H1 (cell line): ENCODE results near the gene B9D1. TPM values are rescaled to one million over a fixed set of nuclear protein-coding genes. Genes with fewer than 3 reads are reported as not detected.
"Not testable (repeated sequence)": the region's sequence is repeated elsewhere in the genome, so short reads cannot be mapped to it uniquely, and the experiment has no call there.

ENCODE experiments used
- CTCF ChIA-PET: fragments of 300-600 bp; sonication (Branson Sonifier 250); formaldehyde crosslinking; loops from one replicate; lab custom pipeline; 2021; ENCODE audit not compliant: partially characterized antibody; lab: Charles Lee
- POLR2A ChIA-PET: fragments of 300-600 bp; sonication (Branson Sonifier 250); formaldehyde crosslinking; loops from one replicate; lab custom pipeline; 2021; ENCODE audit warnings: inconsistent platforms; ENCODE audit not compliant: partially characterized antibody; lab: Charles Lee
- DNase-seq, 2 experiments: peaks; one replicate each; pipeline versions ENCODE4 v3.0.0 to v3.0.0-alpha.2; 2010 to 2022; ENCODE audit warnings: low spot score in 2 of 2, low read depth in 1 of 2, mixed read lengths in 1 of 2
- FAIRE-seq: peaks from 2 replicates; lab custom pipeline; 2011; peaks lifted over from hg19 to GRCh38; lab: Jason Lieb, UNC
- H2AFZ ChIP-seq: 2 replicates; pipeline ENCODE4 v1.8.1; 2012; ENCODE audit warnings: low read length, inconsistent platforms
- H2AK5ac ChIP-seq: 2 replicates; pipeline ENCODE4 v1.6.1; 2013; ENCODE audit warnings: low read depth, low read length
- H2BK120ac ChIP-seq: replicated peaks from 2 replicates; pipeline ENCODE3; 2013; ENCODE audit warnings: low read depth, low read length, inconsistent platforms
- H2BK12ac ChIP-seq: 2 replicates; pipeline ENCODE4 v1.6.1; 2013; ENCODE audit warnings: low read depth, low read length
- H2BK15ac ChIP-seq: 2 replicates; pipeline ENCODE4 v1.6.1; 2013; ENCODE audit warnings: low read length
- H2BK20ac ChIP-seq: 2 replicates; pipeline ENCODE4 v1.6.1; 2013; ENCODE audit warnings: low read length
- H2BK5ac ChIP-seq: 2 replicates; pipeline ENCODE4 v1.6.1; 2013; ENCODE audit warnings: low read depth, low read length
- H3K14ac ChIP-seq: 2 replicates; pipeline ENCODE4 v1.6.1; 2013; ENCODE audit warnings: inconsistent platforms; ENCODE audit not compliant: insufficient read length
- H3K18ac ChIP-seq: 2 replicates; pipeline ENCODE4 v1.6.1; 2013; ENCODE audit warnings: low read length; ENCODE audit errors: extremely low read depth
- H3K23ac ChIP-seq: 2 replicates; pipeline ENCODE4 v1.6.1; 2013; ENCODE audit warnings: inconsistent platforms; ENCODE audit not compliant: insufficient read length
- H3K23me2 ChIP-seq: 2 replicates; pipeline ENCODE4 v1.6.1; 2013; ENCODE audit warnings: low read depth, low read length
- H3K27ac ChIP-seq: 2 replicates; pipeline ENCODE4 v1.6.1; 2011; ENCODE audit warnings: low read depth, low read length, inconsistent platforms
- H3K27me3 ChIP-seq, 4 experiments: replicated peaks in 1 of 4; 1 replicate in 1 of 4; 2 replicates in 3 of 4; pipeline versions ENCODE4 v1.6.1 to v1.8.1; 2011 to 2013; ENCODE audit warnings: low read length in 3 of 4, mild to moderate bottlenecking in 3 of 4, inconsistent platforms in 2 of 4, mixed read lengths in 2 of 4, moderate library complexity in 1 of 4; ENCODE audit not compliant: control insufficient read depth in 3 of 4, insufficient read depth in 3 of 4; ENCODE audit errors: extremely low read depth in 1 of 4
- H3K36me3 ChIP-seq, 4 experiments: 2 replicates each; pipeline versions ENCODE4 v1.6.1 to v1.8.1; 2011 to 2013; ENCODE audit warnings: mild to moderate bottlenecking in 4 of 4, low read length in 3 of 4, moderate library complexity in 2 of 4, control low read depth in 1 of 4, inconsistent platforms in 1 of 4; ENCODE audit not compliant: insufficient read depth in 4 of 4, control insufficient read depth in 2 of 4
- H3K4ac ChIP-seq: replicated peaks from 2 replicates; pipeline ENCODE3; 2013; ENCODE audit warnings: low read length, low read depth, mixed read lengths, inconsistent platforms; ENCODE audit not compliant: insufficient read length
- H3K4me1 ChIP-seq, 4 experiments: replicated peaks in 1 of 4; 1 replicate in 1 of 4; 2 replicates in 3 of 4; pipeline versions ENCODE4 v1.6.1 to v1.8.1; 2011 to 2013; ENCODE audit warnings: low read length in 3 of 4, inconsistent platforms in 2 of 4, mixed read lengths in 1 of 4; ENCODE audit not compliant: insufficient read depth in 4 of 4, control insufficient read depth in 3 of 4
- H3K4me2 ChIP-seq, 2 experiments: 2 replicates each; pipeline versions ENCODE4 v1.6.1 to v1.8.1; 2011 to 2013; ENCODE audit warnings: low read depth in 2 of 2, low read length in 2 of 2, control low read depth in 1 of 2, inconsistent platforms in 1 of 2, mild to moderate bottlenecking in 1 of 2; ENCODE audit not compliant: insufficient read depth in 1 of 2
- H3K4me3 ChIP-seq, 4 experiments: fragments of 200-600, 300-600 bp in 1 of 4; sonication (generic), shearing (Covaris generic), sonication (Bioruptor Twin) in 1 of 4; 2 replicates each; pipeline versions ENCODE4 v1.5.1 to v1.8.1; 2011 to 2016; ENCODE audit warnings: low read length in 4 of 4, low read depth in 3 of 4, control low read depth in 2 of 4, inconsistent platforms in 2 of 4, mild to moderate bottlenecking in 2 of 4, mixed read lengths in 1 of 4, moderate library complexity in 1 of 4; ENCODE audit not compliant: insufficient read depth in 2 of 4; ENCODE audit errors: extremely low read depth in 1 of 4
- H3K56ac ChIP-seq: replicated peaks from 2 replicates; pipeline ENCODE3; 2013; ENCODE audit warnings: low read depth, mild to moderate bottlenecking, mixed read lengths, low read length, inconsistent platforms; ENCODE audit not compliant: insufficient read length
- H3K79me1 ChIP-seq: 2 replicates; pipeline ENCODE4 v1.6.1; 2013; ENCODE audit warnings: low read depth, low read length, control low read depth
- H3K79me2 ChIP-seq, 2 experiments: 2 replicates each; pipeline versions ENCODE4 v1.6.1 to v1.8.1; 2012 to 2013; ENCODE audit warnings: low read length in 2 of 2, mild to moderate bottlenecking in 2 of 2, inconsistent platforms in 1 of 2; ENCODE audit not compliant: insufficient read depth in 2 of 2, control insufficient read depth in 1 of 2
- H3K9ac ChIP-seq, 4 experiments: replicated peaks in 1 of 4; 1 replicate in 1 of 4; 2 replicates in 3 of 4; pipeline versions ENCODE4 v1.6.1 to v1.8.1; 2011 to 2013; ENCODE audit warnings: low read depth in 3 of 4, low read length in 3 of 4, control low read depth in 2 of 4, mild to moderate bottlenecking in 2 of 4, moderate library complexity in 2 of 4, inconsistent platforms in 1 of 4; ENCODE audit errors: extremely low read depth in 1 of 4
- H3K9me3 ChIP-seq, 2 experiments: 2 replicates each; pipeline versions ENCODE4 v1.6.1 to v1.8.1; 2012 to 2013; ENCODE audit warnings: mild to moderate bottlenecking in 2 of 2, moderate library complexity in 2 of 2, control low read depth in 1 of 2, inconsistent platforms in 1 of 2, low read depth in 1 of 2, low read length in 1 of 2, mixed read lengths in 1 of 2; ENCODE audit not compliant: insufficient read depth in 2 of 2
- H4K20me1 ChIP-seq, 2 experiments: replicated peaks in 1 of 2; 2 replicates each; pipeline versions ENCODE3 to v1.8.1; 2011 to 2013; ENCODE audit warnings: inconsistent platforms in 2 of 2, low read length in 2 of 2, mild to moderate bottlenecking in 1 of 2; ENCODE audit not compliant: insufficient read depth in 2 of 2, control insufficient read depth in 1 of 2
- H4K5ac ChIP-seq: 2 replicates; pipeline ENCODE4 v1.6.1; 2013; ENCODE audit warnings: low read length, low read depth, mixed read lengths, inconsistent platforms; ENCODE audit not compliant: insufficient read length
- H4K8ac ChIP-seq: 2 replicates; pipeline ENCODE4 v1.8.0; 2013; ENCODE audit warnings: mild to moderate bottlenecking, moderate library complexity, low read length, inconsistent platforms; ENCODE audit not compliant: insufficient read depth; ENCODE audit errors: extremely low read depth
- H4K91ac ChIP-seq: replicated peaks from 2 replicates; pipeline ENCODE3; 2013; ENCODE audit warnings: low read length, mixed read lengths, inconsistent platforms; ENCODE audit not compliant: insufficient read length
- CHD1 ChIP-seq: IDR thresholded peaks from 2 replicates; pipeline ENCODE4 v1.6.1; 2012; ENCODE audit warnings: low read depth, low read length, improper control_type of control experiment
- RFX5 ChIP-seq: IDR thresholded peaks from 2 replicates; pipeline ENCODE4 v1.6.1; 2011; ENCODE audit warnings: low read depth, low read length, improper control_type of control experiment, borderline replicate concordance
- WGBS, 2 experiments: shearing (Covaris generic) in 1 of 2; methylation state at CpG; one replicate each; pipeline versions ENCODE4 v1.1.6 to v1.1.7; 2013 to 2015; ENCODE audit warnings: low lambda C conversion rate in 2 of 2, mixed read lengths in 2 of 2, inconsistent platforms in 1 of 2, low coverage in 1 of 2, missing lambda C conversion rate in 1 of 2; ENCODE audit not compliant: insufficient replicate concordance in 2 of 2, insufficient coverage in 1 of 2, insufficient read length in 1 of 2; ENCODE audit errors: extremely low coverage in 1 of 2, missing lambda C conversion rate in 1 of 2; 5-methylcytosine and 5-hydroxymethylcytosine counted together
- polyA plus RNA-seq, 7 experiments: library from polyadenylated mRNA; depleted of rRNA in 3 of 7; stranded (reverse) in 5 of 7; unstranded in 2 of 7; fragments of >200 nt in 5 of 7; fragments of 200-250 nt in 2 of 7; gene quantifications; 1 replicate in 5 of 7; 2 replicates in 1 of 7; 4 replicates in 1 of 7; pipeline versions ENCODE4 v1.2.1 to v1.2.3, GENCODE V29; 2011 to 2013; ENCODE audit warnings: missing spikeins in 2 of 7, mixed read lengths in 2 of 7
- total RNA-seq: library from RNA; stranded (reverse); fragmentation: NEBNext Ultra II Directional; extraction: Animal tissue kit (Norgen Biotek cat#: 25700); gene quantifications from 2 replicates; pipeline ENCODE4 v1.2.1, GENCODE V29; 2021

B9D1 gene
- total and polyA plus RNA-seq, 2 of the 8 experiments (the other 6 are each of a cell fraction or from before 2014, with no cell fraction given): 24.6 to 65.7 TPM

DNA sequence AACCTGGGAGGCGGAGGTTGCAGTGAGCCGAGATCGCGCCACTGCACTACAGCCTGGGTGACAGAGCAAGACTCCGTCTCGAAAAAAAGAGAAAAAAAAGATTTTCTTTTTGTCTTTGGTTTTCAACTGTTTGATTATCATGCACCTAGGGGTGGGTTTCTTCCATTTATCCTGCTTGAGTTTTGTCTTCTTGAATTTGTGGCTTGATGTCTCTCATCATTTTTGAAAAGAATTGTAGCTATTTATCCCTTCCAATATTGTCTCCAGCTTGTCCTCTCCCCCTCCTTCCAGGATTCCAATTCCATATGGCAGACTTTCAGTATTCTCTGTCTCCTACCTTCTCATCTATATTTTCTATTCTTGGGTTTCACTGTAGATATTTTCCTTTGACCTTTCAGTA lies 7.8 kb downstream of the B9D1 start (continued):
- TF ChIP-seq CHD1 (no peak), RFX5 (no peak)
- TF ChIP-seq, all 59 proteins: peak for 0

DNA sequence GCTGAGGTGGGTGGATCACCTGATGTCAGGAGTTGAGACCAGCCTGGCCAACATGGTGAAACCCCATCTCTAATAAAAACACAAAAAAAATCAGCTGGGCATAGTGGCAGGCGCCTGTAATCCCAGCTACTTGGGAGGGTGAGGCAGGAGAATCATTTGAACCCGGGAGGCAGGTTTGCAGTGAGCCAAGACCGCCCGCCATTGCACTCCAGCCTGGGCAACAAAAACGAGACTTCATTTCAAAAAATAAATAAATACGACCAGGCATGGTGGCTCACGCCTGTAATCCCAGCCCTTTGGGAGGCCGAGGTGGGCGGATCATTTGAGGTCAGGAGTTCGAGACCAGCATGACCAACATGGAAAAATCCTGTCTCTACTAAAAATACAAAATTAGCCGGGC lies 9.1 kb downstream of the B9D1 start:
- POLR2A ChIA-PET: interaction anchor here (1.4 kb wide), 1 partner anchor 15 kb away, joined by 5 read pairs; no protein-coding TSS in a partner anchor
- not testable (repeated sequence) for FAIRE-seq
- CTCF ChIA-PET: interaction anchor here (0.6 to 3.3 kb wide), 7 partner anchors 10 to 394 kb away, joined by 3 to 11 read pairs (median 4); partner anchors contain the start of gene B9D1

More for the DNA sequence above, 9.1 kb downstream of the B9D1 start:
- not testable (repeated sequence) for H3K79me1 ChIP-seq, H2BK15ac ChIP-seq, H4K20me1 ChIP-seq, H3K18ac ChIP-seq, H2AK5ac ChIP-seq, H3K27me3 ChIP-seq, H3K23me2 ChIP-seq, H3K23ac ChIP-seq, H4K5ac ChIP-seq, H2BK5ac ChIP-seq, H3K9me3 ChIP-seq, H3K36me3 ChIP-seq, H3K4me2 ChIP-seq, H3K79me2 ChIP-seq, H3K56ac ChIP-seq, H3K4me1 ChIP-seq, H2BK12ac ChIP-seq, DNase-seq, H3K27ac ChIP-seq, H2AFZ ChIP-seq, H3K4ac ChIP-seq, H2BK120ac ChIP-seq, H3K4me3 ChIP-seq, H3K14ac ChIP-seq, H3K9ac ChIP-seq, H4K91ac ChIP-seq, H4K8ac ChIP-seq, H2BK20ac ChIP-seq
- 97% methylated on average over 10 of the region's 11 CpGs; no CpG with 5 or more reads in 1 of the 2 experiments for WGBS, 2 experiments
